GM13977 (cell line): ENCODE results near the gene WTAP.
"Not testable (repeated sequence)": the region's sequence is repeated elsewhere in the genome, so short reads cannot be mapped to it uniquely, and the experiment has no call there.

Source experiments
- DNase-seq: peaks from one replicate; pipeline ENCODE4 v3.0.0; 2012; ENCODE audit warnings: low spot score
- in situ Hi-C: fragments of 300-500 bp; cut with MboI; formaldehyde crosslinking; loops from one replicate; pipeline ENCODE4 v1.12.0; 2022; ENCODE audit warnings: low sequenced_read_pairs, low pct_unique_long_range_greater_than_20kb, mixed read lengths, inconsistent platforms; ENCODE audit not compliant: unreplicated experiment
- TF ChIP-seq, protein P1 (sequence below): IDR thresholded peaks from 2 replicates; pipeline ENCODE4 v1.5.1; 2012; ENCODE audit warnings: mild to moderate bottlenecking, control low read depth; ENCODE audit not compliant: insufficient read depth; ENCODE audit errors: extremely low read depth, missing control alignments

Gene WTAP

DNA sequence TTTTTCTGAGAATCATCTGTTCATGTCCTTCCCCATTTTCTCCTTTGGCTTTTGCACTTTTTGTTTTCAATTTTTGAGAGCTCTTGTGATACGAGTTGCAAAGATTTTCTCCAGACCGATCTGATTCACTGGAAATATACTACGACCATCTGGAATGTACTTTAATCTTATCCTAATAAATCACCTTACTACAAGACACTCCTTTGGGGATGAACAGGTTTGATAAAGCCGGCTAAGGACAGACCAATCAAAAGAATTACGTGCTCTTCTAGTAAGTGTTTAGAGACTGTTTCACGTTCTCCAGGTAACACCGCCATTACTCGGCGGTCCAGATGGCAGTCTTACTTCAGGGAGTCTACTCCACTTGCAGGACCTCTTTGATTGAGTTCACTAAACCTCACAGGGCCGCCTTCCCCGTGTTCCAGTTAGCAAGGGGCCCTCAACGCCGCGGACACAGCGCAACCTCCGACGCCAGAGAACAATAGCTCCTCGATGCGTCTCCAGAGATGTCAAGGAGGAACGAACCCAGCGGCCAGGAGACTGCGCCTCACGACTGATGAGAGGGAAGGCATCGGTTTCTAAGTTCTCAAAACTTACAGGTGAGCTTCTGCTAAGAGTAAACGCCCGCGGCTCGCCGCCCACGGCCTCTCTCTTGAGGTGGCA, 920 bp upstream of the WTAP start:
- in situ Hi-C loops = no loop called here
- TF ChIP-seq, protein P1, sequence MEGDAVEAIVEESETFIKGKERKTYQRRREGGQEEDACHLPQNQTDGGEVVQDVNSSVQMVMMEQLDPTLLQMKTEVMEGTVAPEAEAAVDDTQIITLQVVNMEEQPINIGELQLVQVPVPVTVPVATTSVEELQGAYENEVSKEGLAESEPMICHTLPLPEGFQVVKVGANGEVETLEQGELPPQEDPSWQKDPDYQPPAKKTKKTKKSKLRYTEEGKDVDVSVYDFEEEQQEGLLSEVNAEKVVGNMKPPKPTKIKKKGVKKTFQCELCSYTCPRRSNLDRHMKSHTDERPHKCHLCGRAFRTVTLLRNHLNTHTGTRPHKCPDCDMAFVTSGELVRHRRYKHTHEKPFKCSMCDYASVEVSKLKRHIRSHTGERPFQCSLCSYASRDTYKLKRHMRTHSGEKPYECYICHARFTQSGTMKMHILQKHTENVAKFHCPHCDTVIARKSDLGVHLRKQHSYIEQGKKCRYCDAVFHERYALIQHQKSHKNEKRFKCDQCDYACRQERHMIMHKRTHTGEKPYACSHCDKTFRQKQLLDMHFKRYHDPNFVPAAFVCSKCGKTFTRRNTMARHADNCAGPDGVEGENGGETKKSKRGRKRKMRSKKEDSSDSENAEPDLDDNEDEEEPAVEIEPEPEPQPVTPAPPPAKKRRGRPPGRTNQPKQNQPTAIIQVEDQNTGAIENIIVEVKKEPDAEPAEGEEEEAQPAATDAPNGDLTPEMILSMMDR = no peak
- no peak for DNase-seq

- DNase-seq = peak; percentile 71
- in situ Hi-C loops = no loop called here
- TF ChIP-seq, protein P1 = no peak
Observed at GRCh38 chr6:159727717-159728445, 575 bp downstream of the WTAP start.

DNA sequence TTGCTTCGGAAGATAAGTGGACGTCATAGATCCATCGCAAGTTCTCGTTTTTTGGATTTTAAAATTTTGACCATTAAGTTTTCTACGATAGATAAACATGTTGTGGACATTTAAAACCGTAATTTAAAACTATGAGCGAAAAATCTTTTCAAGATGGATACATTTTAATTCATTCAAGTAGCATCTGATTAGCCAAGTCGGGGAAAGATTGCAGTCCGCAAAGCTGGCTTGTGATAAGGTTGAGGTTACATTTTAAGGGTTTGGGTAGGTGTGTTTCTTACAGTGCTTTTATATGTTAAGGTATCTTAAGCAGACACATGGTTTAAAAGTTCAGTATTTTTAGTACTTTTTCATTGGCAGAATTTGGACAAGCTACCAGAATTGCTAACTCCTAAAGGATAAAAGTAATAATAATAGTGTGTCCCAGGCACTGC, 1.2 kb downstream of the WTAP start:
- in situ Hi-C loops = no loop called here
- TF ChIP-seq, protein P1 = no peak
- DNase-seq = no peak

GRCh38 chr6:159729598-159730331, 2.5 kb downstream of the WTAP start:
- TF ChIP-seq, protein P1 = no peak
- in situ Hi-C loops = no loop called here
- peak; percentile 45 for DNase-seq

DNA sequence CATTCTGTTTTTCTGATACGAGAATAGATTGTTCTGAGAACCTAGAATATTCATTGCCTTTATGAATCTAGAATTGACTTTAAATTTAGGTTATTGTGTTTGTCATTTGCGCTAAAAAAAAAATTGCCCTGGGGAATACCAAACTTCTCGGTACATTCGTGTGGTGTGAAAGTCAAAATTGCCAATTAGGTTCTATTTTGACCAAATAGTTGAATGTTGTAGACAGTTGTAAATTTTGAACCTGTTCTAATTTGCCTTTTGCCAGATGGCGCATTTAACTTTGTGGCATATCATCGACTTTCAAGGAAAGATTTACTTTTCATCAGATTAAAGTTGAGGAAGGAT, 3.0 kb downstream of the WTAP start:
- in situ Hi-C loops = no loop called here
- TF ChIP-seq, protein P1 = no peak
- DNase-seq = peak; percentile 22

- DNase-seq, in situ Hi-C loops: not testable (repeated sequence)
Observed at GRCh38 chr6:159732550-159732949, 5.2 kb downstream of the WTAP start.

DNA sequence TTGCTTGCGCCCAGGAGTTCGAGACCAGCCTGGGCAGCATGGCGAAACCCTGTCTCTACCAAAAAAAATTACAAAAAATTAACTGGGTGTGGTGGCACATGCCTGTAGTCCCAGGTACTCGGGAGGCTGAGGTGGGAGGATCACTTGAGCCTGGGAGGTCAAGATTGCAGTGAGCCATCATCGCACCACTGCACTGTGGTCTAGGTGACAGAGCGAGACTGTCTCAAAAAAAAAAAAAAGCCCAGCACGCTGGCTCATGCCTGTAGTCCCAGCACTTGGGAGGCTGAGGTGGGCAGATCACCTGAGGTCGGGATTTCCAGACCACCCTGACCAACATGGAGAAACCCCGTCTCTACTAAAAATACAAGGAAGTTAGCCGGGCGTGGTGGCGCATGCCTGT, 6.1 kb downstream of the WTAP start:
- in situ Hi-C loops, DNase-seq: not testable (repeated sequence)
